Mesothelial cell of epicardium (in vitro differentiated cells): Measurements from ENCODE around the gene ABCB1. TPM values are rescaled to one million over a fixed set of nuclear protein-coding genes. Genes with fewer than 3 reads are reported as not detected.

Source experiments
- DNase-seq, 2 experiments: peaks; one replicate each; pipeline ENCODE4 v3.0.0; 2021; ENCODE audit warnings: low spot score in 2 of 2; ENCODE audit not compliant: unreplicated experiment in 2 of 2
- H3K27ac Mint-ChIP-seq: 2 replicates; pipeline ENCODE4 v1.8.0; 2021; ENCODE audit warnings: mixed read lengths
- H3K27me3 Mint-ChIP-seq: 2 replicates; pipeline ENCODE4 v1.8.0; 2021; ENCODE audit warnings: low read depth, mixed read lengths
- H3K36me3 Mint-ChIP-seq: 2 replicates; pipeline ENCODE4 v1.8.0; 2021; ENCODE audit warnings: mixed read lengths
- H3K4me1 Mint-ChIP-seq: 2 replicates; pipeline ENCODE4 v1.8.0; 2021; ENCODE audit warnings: mixed read lengths
- H3K4me3 Mint-ChIP-seq: 2 replicates; pipeline ENCODE4 v1.8.0; 2021; ENCODE audit warnings: mild to moderate bottlenecking, moderate library complexity, mixed read lengths
- H3K9me3 Mint-ChIP-seq: 2 replicates; pipeline ENCODE4 v1.8.0; 2021; ENCODE audit warnings: mixed read lengths
- total RNA-seq: library from RNA; stranded (reverse); gene quantifications from 3 replicates; pipeline ENCODE4 v1.2.1, GENCODE V29; 2021
- TF ChIP-seq, protein P1 (sequence below): fragments of 200-600 bp; sonication (generic); IDR thresholded peaks from one replicate; pipeline ENCODE4 v1.5.0; 2021; ENCODE audit warnings: antibody characterized with exemption; ENCODE audit not compliant: unreplicated experiment

ABCB1 gene
- total RNA-seq, 1 donor from 2014 or later, result 1.5 TPM

DNA sequence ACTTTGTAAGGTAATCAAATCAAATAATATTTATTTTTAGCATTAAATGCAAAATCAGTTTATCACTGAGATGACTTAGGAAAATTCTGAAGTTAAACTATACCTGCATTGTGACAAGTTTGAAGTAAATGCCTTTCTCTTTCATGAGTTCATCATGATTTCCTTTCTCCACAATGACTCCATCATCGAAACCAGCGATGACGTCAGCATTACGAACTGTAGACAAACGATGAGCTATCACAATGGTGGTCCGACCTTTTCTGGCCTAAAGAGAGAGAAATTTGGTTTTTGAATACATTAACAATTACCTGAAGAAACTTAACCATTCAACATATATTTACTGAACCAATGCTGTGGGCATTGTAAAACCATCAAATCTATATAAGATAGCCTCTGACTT is 54.9 kb downstream of the ABCB1 start:
- no peak for DNase-seq
- H3K27ac Mint-ChIP-seq, result no peak overlapping the region
- H3K27me3 Mint-ChIP-seq, result no peaks in the 10 kb centered on the region
- no peaks in the 10 kb centered on the region for H3K4me1 Mint-ChIP-seq
- no peaks in the 10 kb centered on the region for H3K9me3 Mint-ChIP-seq
- H3K36me3 Mint-ChIP-seq, result no peaks in the 10 kb centered on the region
- TF ChIP-seq, protein P1, sequence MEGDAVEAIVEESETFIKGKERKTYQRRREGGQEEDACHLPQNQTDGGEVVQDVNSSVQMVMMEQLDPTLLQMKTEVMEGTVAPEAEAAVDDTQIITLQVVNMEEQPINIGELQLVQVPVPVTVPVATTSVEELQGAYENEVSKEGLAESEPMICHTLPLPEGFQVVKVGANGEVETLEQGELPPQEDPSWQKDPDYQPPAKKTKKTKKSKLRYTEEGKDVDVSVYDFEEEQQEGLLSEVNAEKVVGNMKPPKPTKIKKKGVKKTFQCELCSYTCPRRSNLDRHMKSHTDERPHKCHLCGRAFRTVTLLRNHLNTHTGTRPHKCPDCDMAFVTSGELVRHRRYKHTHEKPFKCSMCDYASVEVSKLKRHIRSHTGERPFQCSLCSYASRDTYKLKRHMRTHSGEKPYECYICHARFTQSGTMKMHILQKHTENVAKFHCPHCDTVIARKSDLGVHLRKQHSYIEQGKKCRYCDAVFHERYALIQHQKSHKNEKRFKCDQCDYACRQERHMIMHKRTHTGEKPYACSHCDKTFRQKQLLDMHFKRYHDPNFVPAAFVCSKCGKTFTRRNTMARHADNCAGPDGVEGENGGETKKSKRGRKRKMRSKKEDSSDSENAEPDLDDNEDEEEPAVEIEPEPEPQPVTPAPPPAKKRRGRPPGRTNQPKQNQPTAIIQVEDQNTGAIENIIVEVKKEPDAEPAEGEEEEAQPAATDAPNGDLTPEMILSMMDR, result no peak
- no peak overlapping the region for H3K4me3 Mint-ChIP-seq

DNA sequence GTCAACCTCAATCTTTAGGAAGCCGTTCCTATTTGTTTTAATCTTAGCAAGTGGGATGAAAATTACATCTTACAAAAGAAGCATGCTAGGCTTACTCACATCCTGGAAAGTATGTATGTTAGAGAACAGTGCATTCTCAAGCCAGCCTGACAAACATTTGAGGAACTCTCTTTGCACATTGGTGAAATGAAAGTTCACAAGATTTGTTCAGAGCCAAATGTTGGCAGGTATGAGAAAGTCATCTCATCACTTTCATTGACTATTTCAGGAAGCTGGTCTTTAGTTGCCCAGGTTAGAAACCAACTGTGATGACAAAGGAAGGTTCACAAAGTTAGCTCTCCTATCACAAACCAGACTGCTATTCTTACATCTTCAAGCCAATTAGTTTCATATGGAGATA is 57.1 kb downstream of the ABCB1 start:
- H3K4me1 Mint-ChIP-seq, result no peaks in the 10 kb centered on the region
- TF ChIP-seq, protein P1, result no peak

DNA sequence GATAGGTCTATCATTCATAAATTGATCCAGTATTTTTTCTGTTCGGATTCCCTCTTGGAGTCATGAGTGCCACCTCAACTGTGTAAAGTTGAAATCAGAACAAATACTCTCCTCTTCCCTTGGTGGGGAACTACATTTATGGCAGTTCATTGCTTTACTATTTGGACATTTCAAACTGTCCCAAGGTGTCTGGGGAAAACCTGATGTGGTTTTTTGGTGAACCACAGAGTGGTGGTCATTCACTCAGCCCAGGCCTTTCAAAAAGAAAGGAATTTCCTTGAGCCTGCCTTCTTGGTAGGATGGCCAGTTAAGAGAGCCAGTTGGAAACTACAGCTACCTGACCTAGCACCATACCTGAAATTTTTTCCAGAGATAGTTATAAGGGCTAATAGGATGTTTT is 59.0 kb downstream of the ABCB1 start:
- no peak overlapping the region for H3K4me3 Mint-ChIP-seq
- no peaks in the 10 kb centered on the region for H3K27me3 Mint-ChIP-seq
- no peak for DNase-seq
- H3K36me3 Mint-ChIP-seq, result no peaks in the 10 kb centered on the region
- H3K9me3 Mint-ChIP-seq, result no peaks in the 10 kb centered on the region
- TF ChIP-seq, protein P1, result no peak
- no peak overlapping the region for H3K27ac Mint-ChIP-seq
- no peaks in the 10 kb centered on the region for H3K4me1 Mint-ChIP-seq

More for the DNA sequence above, 57.1 kb downstream of the ABCB1 start:
- DNase-seq, result no peak
- Mint-ChIP-seq H3K9me3 (no peaks in the 10 kb centered on the region), H3K27me3 (no peaks in the 10 kb centered on the region), H3K36me3 (no peaks in the 10 kb centered on the region), H3K4me3 (no peak overlapping the region), H3K27ac (no peak overlapping the region)

DNA sequence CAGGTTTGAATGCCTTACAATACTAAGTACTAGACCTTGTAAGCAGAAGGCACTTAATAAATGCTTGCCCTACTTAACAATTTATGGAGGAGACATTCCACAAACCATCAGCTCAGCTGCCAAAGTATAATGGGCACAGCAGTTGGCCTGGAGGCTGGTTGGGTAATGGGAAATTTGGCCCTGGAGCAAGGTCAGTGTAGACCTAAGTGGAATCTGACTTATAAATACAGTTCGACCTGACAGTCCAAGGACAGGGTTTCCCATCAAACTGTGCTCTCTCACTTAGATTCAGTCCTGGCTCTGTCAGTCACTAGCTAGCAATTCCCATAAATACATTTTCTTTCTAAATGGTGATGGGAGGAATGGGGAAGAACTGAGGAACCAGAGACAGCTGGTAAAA is 62.6 kb downstream of the ABCB1 start:
- TF ChIP-seq, protein P1, result no peak
- no peak for DNase-seq
- no peaks in the 10 kb centered on the region for H3K9me3 Mint-ChIP-seq

DNA sequence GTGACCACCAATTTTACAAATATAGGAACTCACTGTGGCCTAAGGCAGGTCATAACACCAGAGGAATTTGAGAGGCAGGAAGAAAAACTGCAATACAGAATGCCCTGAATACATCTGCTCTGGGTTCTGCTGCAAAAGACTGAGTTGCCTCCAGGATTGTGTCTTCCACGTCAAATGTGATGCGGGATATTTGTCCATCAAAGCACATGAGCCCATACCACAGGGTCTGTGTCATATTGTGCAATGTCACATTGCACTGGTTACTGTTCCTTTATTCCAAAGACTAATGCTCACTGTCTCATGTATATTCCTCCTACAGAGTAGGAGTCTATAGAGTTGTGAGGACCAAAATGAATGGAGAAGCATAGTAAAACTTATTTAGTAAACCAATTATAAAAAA is 66.6 kb downstream of the ABCB1 start:
- Mint-ChIP-seq H3K4me1 (peaks cover 9% of the 10 kb centered on the region), H3K4me3 (no peak overlapping the region)

More for the DNA sequence above, 62.6 kb downstream of the ABCB1 start:
- H3K4me3 Mint-ChIP-seq, result no peak overlapping the region
- no peak overlapping the region for H3K27ac Mint-ChIP-seq
- no peaks in the 10 kb centered on the region for H3K4me1 Mint-ChIP-seq
- no peaks in the 10 kb centered on the region for H3K27me3 Mint-ChIP-seq
- no peaks in the 10 kb centered on the region for H3K36me3 Mint-ChIP-seq

More for the DNA sequence above, 66.6 kb downstream of the ABCB1 start:
- H3K27me3 Mint-ChIP-seq, result no peaks in the 10 kb centered on the region
- TF ChIP-seq, protein P1, result no peak
- H3K27ac Mint-ChIP-seq, result no peak overlapping the region
- no peak for DNase-seq
- H3K9me3 Mint-ChIP-seq, result no peaks in the 10 kb centered on the region
- H3K36me3 Mint-ChIP-seq, result no peaks in the 10 kb centered on the region
